IMR-90 (cell line): ENCODE data around the gene CHRNB1. TPM values are rescaled to one million over a fixed set of nuclear protein-coding genes. Genes with fewer than 3 reads are reported as not detected.

Source experiments
- ATAC-seq: fragments of 200-7000 bp; cut with Tn5 transposase; 2 replicates; pipeline ENCODE4 v1.9.1; 2020; ENCODE audit warnings: low read depth, mild to moderate bottlenecking, moderate library complexity
- BruUV-seq: library from RNA; stranded (reverse); fragments of 400-500 nt; replicated peaks from 2 replicates; lab custom pipeline; 2021; lab: Mats Ljungman, UMichigan
- CTCF ChIA-PET: fragments of 300-600 bp; formaldehyde crosslinking; extraction: SDS; loops from one replicate; lab custom pipeline; 2021; ENCODE audit warnings: antibody characterized with exemption; lab: Yijun Ruan, JAX
- POLR2A ChIA-PET: fragments of 300-600 bp; sonication (Branson Sonifier 250); formaldehyde crosslinking; loops from one replicate; lab custom pipeline; 2022; ENCODE audit warnings: antibody characterized with exemption; ENCODE audit not compliant: unreplicated experiment; lab: Charles Lee
- DNase-seq: peaks from one replicate; pipeline ENCODE4 v3.0.0; 2013
- H2AFZ ChIP-seq: replicated peaks from 2 replicates; pipeline ENCODE3; 2013; ENCODE audit warnings: low read length, mild to moderate bottlenecking; ENCODE audit not compliant: poor library complexity
- H2AK5ac ChIP-seq: 2 replicates; pipeline ENCODE4 v1.6.1; 2013; ENCODE audit warnings: low read depth, low read length, inconsistent platforms
- H2AK9ac ChIP-seq: replicated peaks from 2 replicates; pipeline ENCODE3; 2013; ENCODE audit warnings: mild to moderate bottlenecking, low read depth, low read length, moderate library complexity; ENCODE audit not compliant: poor library complexity
- H2BK120ac ChIP-seq: 2 replicates; pipeline ENCODE4 v1.6.1; 2013; ENCODE audit warnings: low read depth, low read length, inconsistent platforms
- H2BK15ac ChIP-seq: 3 replicates; pipeline ENCODE4 v1.6.1; 2013; ENCODE audit warnings: low read depth, low read length, inconsistent platforms
- H2BK20ac ChIP-seq: 2 replicates; pipeline ENCODE4 v1.6.1; 2013; ENCODE audit warnings: low read depth, mild to moderate bottlenecking, inconsistent platforms, low read length, moderate library complexity
- H2BK5ac ChIP-seq: 2 replicates; pipeline ENCODE4 v1.6.1; 2013; ENCODE audit warnings: mild to moderate bottlenecking, low read depth, low read length, inconsistent platforms; ENCODE audit not compliant: poor library complexity, severe bottlenecking
- H3K14ac ChIP-seq: replicated peaks from 2 replicates; pipeline ENCODE4 v1.6.1; 2013; ENCODE audit warnings: low read depth, low read length, inconsistent platforms
- H3K18ac ChIP-seq: 2 replicates; pipeline ENCODE4 v1.6.1; 2013; ENCODE audit warnings: low read depth, low read length, control low read depth
- H3K23ac ChIP-seq: 2 replicates; pipeline ENCODE4 v1.6.1; 2013; ENCODE audit warnings: low read depth, low read length, inconsistent platforms
- H3K27ac ChIP-seq: 2 replicates; pipeline ENCODE4 v1.5.1; 2013; ENCODE audit warnings: mild to moderate bottlenecking, control low read depth, low read length; ENCODE audit not compliant: insufficient read depth
- H3K27me3 ChIP-seq: 2 replicates; pipeline ENCODE4 v1.6.1; 2013; ENCODE audit warnings: low read length; ENCODE audit not compliant: control insufficient read depth, insufficient read depth
- H3K36me3 ChIP-seq: 2 replicates; pipeline ENCODE4 v1.6.1; 2013; ENCODE audit warnings: low read length, mixed read lengths; ENCODE audit not compliant: control insufficient read depth, insufficient read depth
- H3K4ac ChIP-seq: 2 replicates; pipeline ENCODE4 v1.6.1; 2013; ENCODE audit warnings: low read depth, low read length, inconsistent platforms
- H3K4me1 ChIP-seq: 2 replicates; pipeline ENCODE4 v1.6.1; 2013; ENCODE audit warnings: low read length, mixed read lengths; ENCODE audit not compliant: control insufficient read depth, insufficient read depth
- H3K4me2 ChIP-seq: 2 replicates; pipeline ENCODE4 v1.6.1; 2013; ENCODE audit warnings: low read depth, mild to moderate bottlenecking, control low read depth, low read length, moderate library complexity
- H3K4me3 ChIP-seq: 2 replicates; pipeline ENCODE4 v1.5.1; 2013; ENCODE audit warnings: low read depth, mild to moderate bottlenecking, control low read depth, low read length, moderate library complexity; ENCODE audit not compliant: insufficient read depth
- H3K56ac ChIP-seq: 2 replicates; pipeline ENCODE4 v1.6.1; 2013; ENCODE audit warnings: low read length, inconsistent platforms; ENCODE audit not compliant: insufficient read depth; ENCODE audit errors: extremely low read depth
- H3K79me1 ChIP-seq, 2 experiments: 2 replicates each; pipeline ENCODE4 v1.6.1; 2013; ENCODE audit warnings: low read length in 2 of 2, inconsistent platforms in 1 of 2, low read depth in 1 of 2
- H3K9ac ChIP-seq: 2 replicates; pipeline ENCODE4 v1.6.1; 2013; ENCODE audit warnings: low read depth, low read length, control low read depth
- H3K9me1 ChIP-seq: 2 replicates; pipeline ENCODE4 v1.6.1; 2013; ENCODE audit warnings: low read length, inconsistent platforms; ENCODE audit not compliant: insufficient read depth
- H3K9me3 ChIP-seq: 2 replicates; pipeline ENCODE4 v1.6.1; 2013; ENCODE audit warnings: low read length; ENCODE audit not compliant: control insufficient read depth, insufficient read depth
- H4K20me1 ChIP-seq: 2 replicates; pipeline ENCODE4 v1.6.1; 2013; ENCODE audit warnings: low read length, inconsistent platforms; ENCODE audit not compliant: insufficient read depth
- H4K5ac ChIP-seq: 2 replicates; pipeline ENCODE4 v1.6.1; 2013; ENCODE audit warnings: mild to moderate bottlenecking, low read depth, low read length, control low read depth
- H4K8ac ChIP-seq, 2 experiments: 2 replicates each; pipeline ENCODE4 v1.6.1; 2013; ENCODE audit warnings: low read depth in 2 of 2, low read length in 2 of 2, control low read depth in 1 of 2, inconsistent platforms in 1 of 2
- H4K91ac ChIP-seq: 2 replicates; pipeline ENCODE4 v1.6.1; 2013; ENCODE audit warnings: low read depth, low read length, inconsistent platforms; ENCODE audit not compliant: insufficient read depth
- CEBPB ChIP-seq: IDR thresholded peaks from 2 replicates; pipeline ENCODE4 v1.6.1; 2012; ENCODE audit warnings: low read depth, low read length, improper control_type of control experiment
- ELK1 ChIP-seq: fragments of 150-350 bp; IDR thresholded peaks from 2 replicates; pipeline ENCODE4 v1.6.1; 2016; ENCODE audit warnings: low read depth, mild to moderate bottlenecking, low read length, moderate library complexity, borderline replicate concordance
- FOS ChIP-seq: fragments of 150-350 bp; IDR thresholded peaks from 2 replicates; pipeline ENCODE4 v1.6.1; 2016; ENCODE audit warnings: low read depth, low read length
- MAFK ChIP-seq: IDR thresholded peaks from 2 replicates; pipeline ENCODE4 v1.6.1; 2012; ENCODE audit warnings: low read depth, low read length, improper control_type of control experiment
- MXI1 ChIP-seq: IDR thresholded peaks from 2 replicates; pipeline ENCODE4 v1.6.1; 2012; ENCODE audit warnings: low read depth, mild to moderate bottlenecking, low read length, moderate library complexity, borderline replicate concordance
- POLR2A ChIP-seq: IDR thresholded peaks from 2 replicates; pipeline ENCODE4 v1.6.1; 2012; ENCODE audit warnings: mild to moderate bottlenecking, low read depth, low read length
- RAD21 ChIP-seq: IDR thresholded peaks from 2 replicates; pipeline ENCODE4 v1.6.1; 2012; ENCODE audit warnings: low read length, improper control_type of control experiment
- RCOR1 ChIP-seq: IDR thresholded peaks from 2 replicates; pipeline ENCODE4 v1.6.1; 2012; ENCODE audit warnings: mild to moderate bottlenecking, low read length, improper control_type of control experiment; ENCODE audit not compliant: insufficient replicate concordance
- RFX5 ChIP-seq: IDR thresholded peaks from 2 replicates; pipeline ENCODE4 v1.8.0; 2012; ENCODE audit warnings: low read depth, mild to moderate bottlenecking, low read length, moderate library complexity
- SMC3 ChIP-seq: fragments of 150-350 bp; IDR thresholded peaks from 2 replicates; pipeline ENCODE4 v1.6.1; 2016; ENCODE audit warnings: low read depth, mild to moderate bottlenecking, antibody characterized with exemption, low read length, moderate library complexity
- USF2 ChIP-seq: fragments of 150-350 bp; IDR thresholded peaks from 2 replicates; pipeline ENCODE4 v1.6.1; 2017; ENCODE audit warnings: mild to moderate bottlenecking, antibody characterized with exemption, low read length, low read depth
- WGBS, 2 experiments: methylation state at CpG; one replicate each; pipeline versions ENCODE4 v1.1.5 to v1.1.7; 2013; ENCODE audit warnings: missing lambda C conversion rate in 2 of 2; ENCODE audit not compliant: insufficient read length in 1 of 2; ENCODE audit errors: extremely low coverage in 2 of 2; 5-methylcytosine and 5-hydroxymethylcytosine counted together
- dilution Hi-C: fragments of 300-500 bp; cut with HindIII; formaldehyde crosslinking; loops from one replicate; pipeline ENCODE4 v1.14.3; 2018; ENCODE audit warnings: low sequenced_read_pairs; ENCODE audit not compliant: unreplicated experiment
- in situ Hi-C: fragments of 300-500 bp; cut with MboI; formaldehyde crosslinking; loops from 3 replicates; pipeline ENCODE4 v1.14.3; 2019; ENCODE audit warnings: low sequenced_read_pairs, inconsistent platforms, mixed read lengths
- intact Hi-C: fragments of 100-400 bp; cut with micrococcal nuclease; formaldehyde crosslinking; loops from 2 replicates; pipeline ENCODE4 v1.10.0; 2022
- polyA plus RNA-seq, 3 experiments: library from polyadenylated mRNA; depleted of rRNA; stranded (reverse); fragments of >200 nt; gene quantifications; 2 replicates each; pipeline ENCODE4 v1.2.3, GENCODE V29; 2012; ENCODE audit warnings: low replicate concordance in 1 of 3
- total RNA-seq: library from RNA; depleted of rRNA; stranded (reverse); fragments of >200 nt; gene quantifications from 2 replicates; pipeline ENCODE4 v1.2.3, GENCODE V29; 2012

Gene CHRNB1
- total and polyA plus RNA-seq, 2 of the 4 experiments (the other 2 are of a cell fraction) = 4.3 to 6.0 TPM

- TF ChIP-seq USF2 (no peak), FOS (no peak), MXI1 (no peak), SMC3 (no peak), POLR2A (no peak)
These were observed 3.6 kb downstream of the CHRNB1 start (continued) for GRCh38 chr17:7448461-7448860.

- no peak overlapping the region for H3K27ac ChIP-seq
- H4K5ac ChIP-seq = no peak overlapping the region
- no TSS peak for BruUV-seq
- no peak for DNase-seq
- no peaks in the 10 kb centered on the region for H3K4me1 ChIP-seq
- no peaks in the 10 kb centered on the region for H3K9me3 ChIP-seq
- no peak overlapping the region for H3K14ac ChIP-seq
- ATAC-seq = no peak
- peaks cover 30% of the 10 kb centered on the region for H3K36me3 ChIP-seq
- WGBS, 2 experiments = no CpG with 5 or more reads among the region's 3 CpGs
- no peak overlapping the region for H3K56ac ChIP-seq
- H3K4ac ChIP-seq = no peak overlapping the region
- no peak overlapping the region for H4K8ac ChIP-seq
- H3K27me3 ChIP-seq = no peaks in the 10 kb centered on the region
- no peak overlapping the region for H2BK20ac ChIP-seq
- in situ Hi-C loops (no loop called here), intact Hi-C loops (no loop called here), dilution Hi-C loops (no loop called here)
- H4K20me1 ChIP-seq = peaks cover 16% of the 10 kb centered on the region; the same call in 1 of the 2 replicates
- H2AK9ac ChIP-seq = no peak overlapping the region
- peaks cover 15% of the 10 kb centered on the region; the same call in 1 of the 2 replicates for H3K9me1 ChIP-seq
- H4K91ac ChIP-seq = no peak overlapping the region
- H2AFZ ChIP-seq = no peak overlapping the region
- peaks cover 11 to 47% of the 10 kb centered on the region in 2 experiments; a peak in 2 of 4 replicates for H3K79me1 ChIP-seq
- H3K9ac ChIP-seq = no peak overlapping the region
- no peak overlapping the region for H2BK5ac ChIP-seq
- H2AK5ac ChIP-seq = no peak overlapping the region
- H3K23ac ChIP-seq = no peak overlapping the region
- ChIA-PET POLR2A (interaction anchor here (1.2 kb wide), 1 partner anchor 18 kb away, joined by 8 read pairs; no protein-coding TSS in a partner anchor), CTCF (interaction anchor here (0.5 kb wide), 1 partner anchor 14 kb away, joined by 3 read pairs; no protein-coding TSS in a partner anchor)
- H2BK15ac ChIP-seq = no peak overlapping the region
- no peak overlapping the region for H3K4me3 ChIP-seq
- no peak overlapping the region for H2BK120ac ChIP-seq
- TF ChIP-seq MAFK (no peak), ELK1 (no peak), POLR2A (no peak), CEBPB (no peak), FOS (no peak), MXI1 (no peak), RFX5 (no peak), RCOR1 (no peak), RAD21 (no peak)
- H3K18ac ChIP-seq = no peak overlapping the region
- no peak overlapping the region for H3K4me2 ChIP-seq
These were observed 15.2 kb downstream of the CHRNB1 start for GRCh38 chr17:7459961-7460545.
